ENCODE results near the gene HEY2.
"Not testable (repeated sequence)": the region's sequence is repeated elsewhere in the genome, so short reads cannot be mapped to it uniquely, and the experiment has no call there.

Gene HEY2

GRCh38 chr6:125792680-125793079 is 43.2 kb downstream of the HEY2 start:
- peak overlapping the region; percentile 66 for H3K27ac ChIP-seq
- DNase-seq (ENCODE audit: low read depth, low spot score): no peak

- peak overlapping the region; percentile 66 for H3K27ac ChIP-seq
- no peak for DNase-seq (ENCODE audit: low read depth, low spot score)
Measured at GRCh38 chr6:125793280-125793679, 43.8 kb downstream of the HEY2 start.

GRCh38 chr6:125793863-125794262 is 44.4 kb downstream of the HEY2 start:
- peak overlapping the region; percentile 66 for H3K27ac ChIP-seq
- no peak for DNase-seq (ENCODE audit: low read depth, low spot score)

- peak overlapping the region; percentile 66 for H3K27ac ChIP-seq
- no peak for DNase-seq (ENCODE audit: low read depth, low spot score)
Measured at GRCh38 chr6:125794342-125795137, 45.1 kb downstream of the HEY2 start.

GRCh38 chr6:125795301-125795700 is 45.9 kb downstream of the HEY2 start:
- no peak for DNase-seq (ENCODE audit: low read depth, low spot score)
- H3K27ac ChIP-seq: no peak overlapping the region

- DNase-seq (ENCODE audit: low read depth, low spot score): no peak
- peak overlapping the region; percentile 4 for H3K27ac ChIP-seq
Measured at GRCh38 chr6:125797120-125797885, 47.9 kb downstream of the HEY2 start.

- peak overlapping the region; percentile 4 for H3K27ac ChIP-seq
- DNase-seq (ENCODE audit: low read depth, low spot score): no peak
Measured at GRCh38 chr6:125797886-125798444, 48.5 kb downstream of the HEY2 start.

- peak overlapping the region; percentile 4 for H3K27ac ChIP-seq
- DNase-seq (ENCODE audit: low read depth, low spot score): no peak
Measured at GRCh38 chr6:125798734-125799508, 49.5 kb downstream of the HEY2 start.

- no peak for DNase-seq (ENCODE audit: low read depth, low spot score)
- H3K27ac ChIP-seq: no peak overlapping the region
Measured at GRCh38 chr6:125802383-125802782, 53.0 kb downstream of the HEY2 start.

GRCh38 chr6:125802943-125803377 is 53.5 kb downstream of the HEY2 start:
- H3K27ac ChIP-seq: no peak overlapping the region
- DNase-seq (ENCODE audit: low read depth, low spot score): no peak

- no peak for DNase-seq (ENCODE audit: low read depth, low spot score)
Measured at GRCh38 chr6:125804264-125804663, 54.8 kb downstream of the HEY2 start.

GRCh38 chr6:125804866-125805425 is 55.5 kb downstream of the HEY2 start:
- not testable (repeated sequence) for H3K27ac ChIP-seq; DNase-seq (ENCODE audit: low read depth, low spot score)

More at GRCh38 chr6:125804264-125804663, 54.8 kb downstream of the HEY2 start:
- H3K27ac ChIP-seq: no peak overlapping the region

GRCh38 chr6:125806813-125807212 is 57.4 kb downstream of the HEY2 start:
- DNase-seq (ENCODE audit: low read depth, low spot score): no peak

GRCh38 chr6:125807293-125807692 is 57.9 kb downstream of the HEY2 start:
- no peak for DNase-seq (ENCODE audit: low read depth, low spot score)
- H3K27ac ChIP-seq: no peak overlapping the region

More at GRCh38 chr6:125806813-125807212, 57.4 kb downstream of the HEY2 start:
- no peak overlapping the region for H3K27ac ChIP-seq

- H3K27ac ChIP-seq: no peak overlapping the region
Measured at GRCh38 chr6:125808060-125808459, 58.6 kb downstream of the HEY2 start.

GRCh38 chr6:125808591-125808990 is 59.2 kb downstream of the HEY2 start:
- H3K27ac ChIP-seq: no peak overlapping the region
- no peak for DNase-seq (ENCODE audit: low read depth, low spot score)

More at GRCh38 chr6:125808060-125808459, 58.6 kb downstream of the HEY2 start:
- no peak for DNase-seq (ENCODE audit: low read depth, low spot score)

GRCh38 chr6:125809570-125810170 is 60.2 kb downstream of the HEY2 start:
- no peak for DNase-seq (ENCODE audit: low read depth, low spot score)

GRCh38 chr6:125810445-125810844 is 61.0 kb downstream of the HEY2 start:
- DNase-seq (ENCODE audit: low read depth, low spot score): no peak
- H3K27ac ChIP-seq: no peak overlapping the region

More at GRCh38 chr6:125809570-125810170, 60.2 kb downstream of the HEY2 start:
- no peak overlapping the region for H3K27ac ChIP-seq
